ENCODE measurements around the gene MMAB. TPM values are rescaled to one million over a fixed set of nuclear protein-coding genes. Genes with fewer than 3 reads are reported as not detected.

The MMAB gene
- total and polyA plus RNA-seq, 10 of the 15 experiments (the other 5 are each of a cell fraction or from before 2014, with no cell fraction given): 10.6 to 65.3 (median 45.2) TPM

- TF ChIP-seq REST (IDR thresholded peaks at IDR 0.05; ENCODE audit: low read depth, low read length) (no peak), NRF1 (conservative IDR thresholded peaks at IDR 0.05; ENCODE audit: low read depth, low read length) (no peak), KLF5 (IDR thresholded peaks at IDR 0.05; ENCODE audit: partially characterized antibody) (no peak), RELA (IDR thresholded peaks at IDR 0.05; ENCODE audit: borderline replicate concordance, partially characterized antibody) (no peak), ATF3 (IDR thresholded peaks at IDR 0.05; ENCODE audit: borderline replicate concordance, extremely low read depth, low read depth, low read length) (no peak), HDAC6 (IDR thresholded peaks at IDR 0.05; ENCODE audit: unreplicated experiment) (no peak), BCLAF1 (IDR thresholded peaks at IDR 0.05) (no peak), CEBPB (IDR thresholded peaks at IDR 0.05; ENCODE audit: borderline replicate concordance in 1 of 2, low read depth in 2 of 2, low read length in 2 of 2) (no peak), GATAD2B (conservative IDR thresholded peaks at IDR 0.05; ENCODE audit: low read depth) (no peak)
Measured at GRCh38 chr12:109538191-109538863, 35.0 kb downstream of the MMAB start (continued).

Measured in GM12878 (cell line).